AML-193 (cell line): Measurements from ENCODE around the gene ANKRD53.

Experiments used
- DNase-seq, 2 experiments: peaks; one replicate each; lab custom pipeline; 2025; lab: John Stamatoyannopoulos, UW

The ANKRD53 gene

GRCh38 chr2:70978341-70979179 is at the start of gene ANKRD53:
TSS of gene ANKRD53 (plus strand) at chr2:70978630. CDS start at chr2:70978646, 16 bp downstream.
- DNase-seq, result no peak

DNA sequence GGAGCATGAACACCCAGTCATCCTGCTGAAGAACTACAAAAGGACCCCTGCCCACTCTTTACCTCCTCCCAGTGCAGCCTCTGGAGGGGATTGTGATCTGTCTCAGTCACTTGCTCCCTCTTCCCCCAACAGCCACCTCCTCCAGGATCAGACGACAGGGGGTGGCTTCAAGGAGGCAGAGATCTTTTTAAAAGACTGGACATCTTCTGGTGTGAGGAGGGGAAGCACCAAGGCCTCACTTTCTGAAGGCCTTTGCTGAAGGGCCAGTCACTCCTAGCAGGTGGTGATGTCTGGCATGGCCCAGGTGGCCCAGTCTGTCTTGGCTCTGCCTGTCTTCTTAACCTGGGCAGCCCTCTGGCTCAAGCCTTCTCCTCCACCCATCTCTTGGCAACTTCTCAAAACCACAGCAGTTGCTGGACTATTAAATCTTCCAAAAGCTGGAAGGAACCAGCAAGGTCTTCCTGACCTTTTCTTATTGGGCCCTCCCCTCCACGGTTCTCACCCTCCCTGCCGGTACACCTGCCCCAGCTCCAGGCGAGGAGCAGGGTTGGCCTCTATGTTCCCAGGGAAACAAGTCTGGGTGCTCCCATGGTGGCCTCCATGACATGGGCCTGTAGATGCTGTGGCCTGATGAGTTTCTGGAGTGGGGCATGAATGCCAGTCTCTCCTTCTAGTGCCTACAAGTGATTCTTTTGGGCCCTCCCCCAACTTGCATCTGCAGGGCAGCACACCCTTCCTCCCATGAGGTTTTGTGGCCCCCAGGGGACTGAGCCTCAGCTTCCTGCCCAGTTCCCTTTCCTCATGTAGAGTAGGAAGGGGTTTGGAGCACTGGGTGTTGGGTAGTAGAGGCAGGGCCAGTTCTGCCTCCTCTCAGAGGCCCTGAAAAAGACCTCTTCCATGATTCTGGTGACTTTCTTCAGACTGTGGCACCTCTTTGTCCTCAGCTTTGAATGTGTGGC is 47.8 kb upstream of the ANKRD53 start:
- DNase-seq, result no peak

- no peak for DNase-seq
These were observed 46.9 kb upstream of the ANKRD53 start for GRCh38 chr2:70931376-70932000.

- DNase-seq, result no peak
These were observed 45.7 kb upstream of the ANKRD53 start for GRCh38 chr2:70932631-70933230.

DNA sequence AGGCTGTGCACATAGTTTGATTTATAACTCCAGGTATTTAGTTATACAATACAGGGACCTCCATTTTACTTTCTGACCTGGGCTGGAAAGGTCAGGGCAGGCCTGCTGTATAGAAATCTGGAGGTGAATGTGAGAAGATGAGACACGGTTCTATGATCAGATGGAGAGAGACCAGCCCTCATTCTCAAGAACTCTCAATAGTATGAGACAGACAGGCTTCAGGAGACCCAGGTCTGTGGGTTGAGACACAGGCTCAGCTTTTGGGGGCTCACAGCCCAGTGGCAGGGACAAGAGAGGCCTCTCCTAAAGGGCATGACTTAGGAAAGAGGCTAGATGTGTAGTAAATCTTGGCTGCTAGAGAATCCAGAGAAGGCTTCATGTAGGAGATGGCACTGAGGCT is 43.4 kb upstream of the ANKRD53 start:
- no peak for DNase-seq

DNA sequence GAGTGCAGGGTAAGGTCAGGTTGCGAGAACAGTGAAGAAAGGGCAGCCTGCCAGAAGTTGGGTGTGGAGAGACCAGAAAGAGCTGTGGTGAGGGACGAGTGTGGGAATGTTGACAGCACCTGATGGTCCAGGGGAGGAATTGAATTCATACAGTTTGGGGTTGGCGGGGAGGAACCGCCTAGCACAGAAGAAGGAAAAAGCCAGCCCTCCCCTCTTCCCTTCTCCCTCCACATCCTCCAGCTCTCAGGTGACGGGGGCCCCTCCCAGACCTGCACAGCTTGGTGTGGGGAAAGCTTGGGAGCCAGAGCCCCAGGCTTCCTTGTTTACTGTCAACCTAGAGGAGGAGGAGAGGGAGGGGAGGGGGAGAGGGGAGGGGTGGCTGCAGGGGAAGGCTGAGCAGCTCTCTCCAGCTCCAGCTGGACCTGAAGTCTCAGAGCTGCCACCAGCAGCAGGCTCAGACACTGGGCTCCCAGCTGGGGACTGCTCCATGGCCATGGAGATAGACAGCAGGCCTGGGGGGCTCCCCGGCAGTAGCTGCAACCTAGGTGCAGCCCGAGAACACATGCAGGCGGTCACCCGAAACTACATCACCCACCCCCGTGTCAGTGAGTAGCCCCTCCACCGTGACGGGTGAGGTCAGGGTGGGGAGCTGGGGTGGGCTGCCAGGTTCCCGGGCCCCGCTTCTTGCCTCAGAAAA is 42.8 kb upstream of the ANKRD53 start, which contains the start of gene ATP6V1B1:
ATP6V1B1 (plus strand) TSS at position 433 of the 697 bp plus-strand sequence; CDS start at position 488, 55 bp downstream.
- DNase-seq, result no peak

- DNase-seq, result no peak
These were observed 42.1 kb upstream of the ANKRD53 start for GRCh38 chr2:70936165-70936978.

DNA sequence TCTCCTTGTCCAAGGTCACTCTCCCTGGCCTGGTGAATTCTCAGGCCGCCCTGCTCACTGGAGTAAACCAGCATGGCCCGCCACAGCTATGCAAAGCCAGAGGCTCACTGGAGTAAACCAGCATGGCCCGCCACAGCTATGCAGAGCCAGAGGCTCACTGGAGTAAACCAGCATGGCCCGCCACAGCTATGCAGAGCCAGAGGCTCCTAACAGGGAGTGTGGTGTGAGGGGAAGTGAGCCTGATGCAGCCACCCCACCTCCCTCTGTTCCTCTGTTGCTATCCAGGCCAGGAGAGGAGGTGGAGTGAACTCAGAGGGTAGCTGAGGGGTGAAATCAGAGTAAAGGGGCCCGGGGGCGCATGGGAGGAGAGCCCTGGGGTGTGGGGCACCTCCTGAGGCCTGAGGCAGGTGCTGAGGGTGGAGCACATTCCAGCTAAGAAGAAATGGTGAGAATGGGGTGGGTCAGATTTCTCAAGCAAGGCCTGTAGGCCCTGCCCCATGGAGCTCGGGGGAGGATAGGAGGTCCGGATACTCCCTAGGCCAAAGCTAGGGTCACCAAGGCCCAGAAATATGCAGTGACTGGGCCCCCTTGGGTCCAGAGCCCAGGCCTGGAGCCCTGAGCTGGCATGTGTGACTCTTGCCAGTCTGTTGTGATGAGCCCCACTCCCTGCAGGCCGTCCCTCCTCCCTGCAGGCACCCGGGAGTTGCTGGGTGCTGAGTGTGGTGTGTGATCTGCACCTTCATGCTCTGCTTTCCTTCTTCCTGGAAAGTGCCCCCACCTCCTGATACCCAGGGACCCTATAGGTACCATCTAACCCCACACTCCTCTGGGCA is 41.2 kb upstream of the ANKRD53 start:
- no peak for DNase-seq

GRCh38 chr2:70937866-70938585 is 40.4 kb upstream of the ANKRD53 start:
- DNase-seq, result no peak

DNA sequence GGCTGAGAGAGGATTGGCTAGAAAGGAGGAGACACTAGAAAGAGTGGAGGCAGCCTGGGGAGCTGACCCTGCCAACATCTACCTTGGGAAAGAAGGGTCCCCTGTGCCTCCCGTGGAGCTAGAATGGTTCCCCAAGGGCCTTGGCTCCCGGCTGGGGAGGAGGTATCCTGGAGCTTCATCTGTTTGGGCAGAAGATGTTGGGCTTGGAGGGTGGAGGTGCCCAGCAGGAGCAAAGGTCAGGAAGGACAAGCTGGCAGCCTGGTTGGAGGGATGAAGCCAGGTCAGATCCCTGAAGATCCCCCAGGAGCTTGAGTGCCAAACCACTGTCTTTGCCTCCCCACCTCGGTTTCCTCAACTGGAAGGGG is 39.9 kb upstream of the ANKRD53 start:
- DNase-seq, result no peak

- no peak for DNase-seq
These were observed 39.2 kb upstream of the ANKRD53 start for GRCh38 chr2:70939001-70939838.

GRCh38 chr2:70939839-70940580 is 38.4 kb upstream of the ANKRD53 start:
- DNase-seq, result no peak

DNA sequence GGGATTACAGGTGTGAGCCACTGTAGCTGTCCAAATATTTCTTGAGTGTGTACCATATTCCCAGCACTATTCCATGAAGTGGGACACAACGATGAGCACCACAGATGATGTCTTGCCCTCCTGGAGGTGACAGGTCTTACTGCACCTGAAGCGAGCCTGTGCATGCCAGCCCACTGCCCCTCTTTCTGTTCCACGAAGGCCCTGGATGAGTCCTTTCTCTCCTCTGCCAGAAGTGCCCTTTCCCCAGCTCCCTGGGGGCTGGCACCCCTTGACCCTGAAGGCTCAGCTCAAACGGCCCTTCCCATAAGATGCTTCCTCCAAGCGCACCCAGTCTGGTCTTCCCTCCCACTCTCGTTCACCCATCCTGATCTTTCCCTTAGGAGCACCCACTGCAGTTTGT is 37.2 kb upstream of the ANKRD53 start:
- DNase-seq, result no peak

DNA sequence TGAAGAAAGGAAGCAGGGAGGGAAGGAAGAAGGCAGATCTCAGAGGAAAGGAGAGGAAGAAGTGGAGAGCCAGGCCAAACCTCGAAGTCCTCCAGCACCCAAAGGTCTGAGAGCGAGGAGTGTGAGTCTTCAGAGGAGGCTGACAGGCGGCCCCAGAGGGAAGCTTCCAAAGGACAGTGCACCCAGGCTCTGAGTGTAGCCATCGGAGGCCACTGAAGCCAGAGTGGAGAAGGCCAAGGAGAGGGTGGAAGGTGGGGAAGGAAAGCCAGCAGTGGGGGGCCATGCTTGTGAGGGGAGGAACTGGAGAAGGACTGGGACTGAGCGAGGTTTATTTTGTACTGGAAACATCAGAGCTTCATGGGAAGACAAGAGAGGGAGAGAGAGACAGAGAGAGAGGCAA is 36.7 kb upstream of the ANKRD53 start:
- no peak for DNase-seq

DNA sequence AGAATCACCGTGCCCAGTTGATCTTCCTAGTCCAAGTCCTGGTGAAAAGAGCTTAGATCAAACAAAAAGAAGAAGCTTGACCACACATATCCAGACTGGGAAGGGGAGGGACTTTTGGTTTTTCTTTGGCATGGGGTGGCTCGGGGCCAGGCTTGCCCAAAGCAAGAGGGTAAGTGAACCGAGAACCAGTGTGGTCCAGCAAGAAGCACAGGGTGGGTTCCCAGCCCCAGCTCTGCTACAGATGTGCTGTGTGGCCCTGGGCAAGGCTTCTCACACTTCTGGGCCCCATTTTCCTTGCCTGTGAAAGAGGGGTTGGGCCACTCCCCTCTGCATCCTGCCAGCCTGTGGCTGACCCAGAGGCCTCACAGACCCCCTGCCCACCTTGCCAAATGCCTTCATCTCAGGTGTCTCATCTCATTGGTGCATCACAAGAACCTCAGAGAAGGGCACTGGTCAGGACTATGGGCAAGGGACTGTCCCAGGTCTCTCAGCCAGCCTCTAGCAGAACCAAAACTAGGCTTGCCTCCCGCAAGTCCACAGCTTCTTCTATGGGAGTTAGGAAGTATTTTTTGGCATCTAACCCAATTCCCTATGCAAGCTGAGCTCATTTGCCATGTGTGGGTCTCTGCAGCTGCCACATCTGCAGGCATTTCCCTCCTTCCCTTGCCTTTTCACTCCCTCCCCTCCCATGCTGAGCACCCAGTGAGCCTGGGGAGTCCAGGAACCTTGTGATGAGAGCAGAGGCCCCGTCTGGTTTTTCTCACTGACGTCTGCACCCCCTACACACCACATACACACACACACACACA is 35.8 kb upstream of the ANKRD53 start:
- no peak for DNase-seq

DNA sequence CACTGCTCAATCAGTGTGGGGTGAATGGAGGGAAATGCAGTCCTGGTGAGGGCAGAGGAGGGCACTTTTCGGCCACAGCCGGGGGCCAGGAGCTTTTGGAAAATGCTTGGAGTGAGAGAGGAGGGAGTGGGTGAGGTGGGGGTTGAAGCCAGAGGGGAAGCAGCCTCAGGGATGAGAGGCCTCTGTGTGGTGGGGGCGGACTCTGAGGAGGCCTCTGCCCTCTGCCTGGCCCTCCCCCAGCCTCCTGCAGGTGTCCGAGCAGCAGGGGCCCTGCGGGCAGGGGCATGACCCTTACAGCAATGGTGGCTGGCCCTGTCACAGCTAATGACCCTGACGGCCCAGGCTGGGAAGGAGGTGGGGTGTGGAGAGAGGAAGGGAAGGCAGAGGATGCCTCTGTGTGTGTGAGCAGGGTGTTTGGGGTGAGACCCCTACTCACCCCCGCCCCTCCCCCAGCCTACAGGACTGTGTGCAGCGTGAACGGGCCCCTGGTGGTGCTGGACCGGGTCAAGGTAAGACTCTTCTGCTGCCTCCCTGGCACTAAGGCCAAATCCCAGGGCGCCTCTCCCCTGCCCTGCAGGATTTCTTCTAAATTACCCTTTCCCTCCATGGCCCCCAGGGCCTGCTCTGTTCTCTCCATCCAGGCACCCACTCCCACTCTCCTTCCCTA is 35.1 kb upstream of the ANKRD53 start:
- DNase-seq, result no peak
